HepG2 (cell line): ENCODE data around the gene NOCT. TPM values are rescaled to one million over a fixed set of nuclear protein-coding genes. Genes with fewer than 3 reads are reported as not detected.
A peak's percentile ranks its signal among the peaks of the same experiment; 100 is the strongest.

Source experiments
- MAFF ChIP-seq: IDR thresholded peaks from 2 replicates; pipeline ENCODE4 v1.6.1; 2011; ENCODE audit warnings: low read depth, low read length, improper control_type of control experiment
- MAFK ChIP-seq, 2 experiments: IDR thresholded peaks in 1 of 2; conservative IDR thresholded peaks in 1 of 2; 2 replicates each; pipeline ENCODE4 v1.6.1; 2011; ENCODE audit warnings: improper control_type of control experiment in 2 of 2, low read length in 2 of 2
- SMARCC2 ChIP-seq: fragments of 450-650 bp; IDR thresholded peaks from 2 replicates; pipeline ENCODE4 v1.6.1; 2017; ENCODE audit warnings: antibody characterized with exemption, mild to moderate bottlenecking
- ZFP41 ChIP-seq: sonication (generic); formaldehyde crosslinking; IDR thresholded peaks from 2 replicates; pipeline ENCODE4 v1.4.0; 2020; ENCODE audit warnings: mild to moderate bottlenecking, missing genetic modification reagents, borderline replicate concordance
- ZNF296 ChIP-seq: sonication (generic); formaldehyde crosslinking; conservative IDR thresholded peaks from 2 replicates; pipeline ENCODE4 v1.5.0; 2020; ENCODE audit warnings: mild to moderate bottlenecking, missing genetic modification reagents
- ZNF569 ChIP-seq: sonication (generic); formaldehyde crosslinking; IDR thresholded peaks from 2 replicates; pipeline ENCODE4 v1.5.0; 2020; ENCODE audit warnings: mild to moderate bottlenecking, missing genetic modification reagents, moderate library complexity, borderline replicate concordance
- ZNF879 ChIP-seq: sonication (generic); formaldehyde crosslinking; IDR thresholded peaks from 2 replicates; pipeline ENCODE4 v1.8.1; 2023; ENCODE audit warnings: missing genetic modification reagents
- ZSCAN25 ChIP-seq: sonication (generic); formaldehyde crosslinking; IDR thresholded peaks from 2 replicates; pipeline ENCODE4 v1.8.0; 2022; ENCODE audit warnings: mild to moderate bottlenecking, missing genetic modification reagents
- polyA plus RNA-seq, 8 experiments: library from polyadenylated mRNA; depleted of rRNA in 3 of 8; stranded (reverse) in 7 of 8; unstranded in 1 of 8; fragments of >200 nt; fragmentation: Illumina TruSeq in 4 of 8; extraction: Trizol in 4 of 8; gene quantifications; 2 replicates each; pipeline versions ENCODE4 v1.2.1 to v1.2.3, GENCODE V29; 2011 to 2016; ENCODE audit warnings: low read depth in 4 of 8, missing spikeins in 1 of 8, mixed read lengths in 1 of 8; ENCODE audit not compliant: insufficient read depth in 1 of 8
- total RNA-seq, 5 experiments: library from RNA; depleted of rRNA; stranded (reverse); fragments of >200 nt; fragmentation: Illumina TruSeq; extraction: Trizol; gene quantifications; 2 replicates each; pipeline ENCODE4 v1.2.3, GENCODE V29; 2016; ENCODE audit warnings: low read depth in 1 of 5
- TF ChIP-seq, protein P1 (sequence below): sonication (generic); formaldehyde crosslinking; IDR thresholded peaks from 2 replicates; pipeline ENCODE4 v1.5.0; 2020; ENCODE audit warnings: missing genetic modification reagents
- TF ChIP-seq, protein P2 (sequence below): sonication (generic); formaldehyde crosslinking; IDR thresholded peaks from 2 replicates; pipeline ENCODE4 v1.8.1; 2023; ENCODE audit warnings: mild to moderate bottlenecking, missing genetic modification reagents
- TF ChIP-seq, protein P3 (sequence below): sonication (generic); formaldehyde crosslinking; IDR thresholded peaks from 2 replicates; pipeline ENCODE4 v1.4.0; 2020; ENCODE audit warnings: missing genetic modification reagents, borderline replicate concordance
- TF ChIP-seq, protein P4 (sequence below): sonication (generic); formaldehyde crosslinking; IDR thresholded peaks from 2 replicates; pipeline ENCODE4 v1.4.0; 2020; ENCODE audit warnings: missing genetic modification reagents; ENCODE audit errors: not compliant biosample characterization
- TF ChIP-seq, protein P5 (sequence below): sonication (generic); formaldehyde crosslinking; IDR thresholded peaks from 2 replicates; pipeline ENCODE4 v1.8.1; 2023; ENCODE audit warnings: mild to moderate bottlenecking, inconsistent platforms, moderate library complexity, missing genetic modification reagents, borderline replicate concordance

The NOCT gene
- total and polyA plus RNA-seq, 2 of the 13 experiments (the other 11 are each of a cell fraction or from before 2014, with no cell fraction given), result 3.6 to 13.1 TPM

DNA sequence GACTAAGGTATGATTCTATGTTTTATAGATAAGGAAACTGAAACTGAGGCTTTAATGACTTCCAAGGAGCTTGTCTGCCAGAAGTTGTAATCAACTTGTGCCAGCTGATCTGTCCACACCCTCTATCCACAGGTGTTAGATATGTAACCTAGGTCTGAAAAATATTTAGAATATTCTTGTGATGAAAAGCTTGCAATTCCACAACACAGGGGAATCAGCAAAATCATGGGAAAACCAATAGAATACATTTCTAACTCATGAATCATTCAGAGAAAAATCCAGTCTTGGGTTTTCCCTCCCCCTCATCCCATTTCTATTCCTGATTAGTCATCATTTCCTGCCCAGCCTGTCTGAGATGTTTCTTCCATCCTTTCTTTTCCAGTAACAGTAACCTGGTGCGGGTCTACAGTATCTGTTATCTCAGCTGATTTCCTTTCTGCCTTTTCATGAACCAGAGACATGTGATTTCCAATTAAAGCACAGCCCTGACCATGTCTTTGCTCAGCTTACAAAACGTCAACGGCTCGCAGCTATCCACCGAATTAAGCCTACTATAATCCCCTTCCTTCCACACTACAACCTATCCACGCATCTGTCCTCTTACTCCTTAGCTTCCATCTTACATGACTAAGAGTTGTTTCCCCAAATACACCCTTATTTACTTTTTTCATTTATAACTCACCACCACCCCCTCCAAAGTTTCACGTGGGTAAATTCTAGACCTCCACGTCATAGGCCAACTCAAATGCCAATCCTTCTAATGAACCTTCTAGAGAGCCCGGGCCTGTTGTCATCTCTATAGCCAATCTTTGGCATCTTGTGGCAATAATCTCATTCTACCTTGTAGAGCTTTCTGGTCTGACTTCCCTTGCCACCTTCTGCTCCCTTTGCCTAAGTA lies 961 bp upstream of the NOCT start (continued):
- TF ChIP-seq ZFP41 (CRISPR knock-in tag), result no peak
- no peak for TF ChIP-seq SMARCC2
- TF ChIP-seq, protein P1, sequence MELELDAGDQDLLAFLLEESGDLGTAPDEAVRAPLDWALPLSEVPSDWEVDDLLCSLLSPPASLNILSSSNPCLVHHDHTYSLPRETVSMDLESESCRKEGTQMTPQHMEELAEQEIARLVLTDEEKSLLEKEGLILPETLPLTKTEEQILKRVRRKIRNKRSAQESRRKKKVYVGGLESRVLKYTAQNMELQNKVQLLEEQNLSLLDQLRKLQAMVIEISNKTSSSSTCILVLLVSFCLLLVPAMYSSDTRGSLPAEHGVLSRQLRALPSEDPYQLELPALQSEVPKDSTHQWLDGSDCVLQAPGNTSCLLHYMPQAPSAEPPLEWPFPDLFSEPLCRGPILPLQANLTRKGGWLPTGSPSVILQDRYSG (CRISPR knock-in tag), result no peak
- 0 out of 2 replicates have a peak, but pooled peaks have one; percentile 8 for TF ChIP-seq ZNF879 (CRISPR knock-in tag)
- TF ChIP-seq, protein P2, sequence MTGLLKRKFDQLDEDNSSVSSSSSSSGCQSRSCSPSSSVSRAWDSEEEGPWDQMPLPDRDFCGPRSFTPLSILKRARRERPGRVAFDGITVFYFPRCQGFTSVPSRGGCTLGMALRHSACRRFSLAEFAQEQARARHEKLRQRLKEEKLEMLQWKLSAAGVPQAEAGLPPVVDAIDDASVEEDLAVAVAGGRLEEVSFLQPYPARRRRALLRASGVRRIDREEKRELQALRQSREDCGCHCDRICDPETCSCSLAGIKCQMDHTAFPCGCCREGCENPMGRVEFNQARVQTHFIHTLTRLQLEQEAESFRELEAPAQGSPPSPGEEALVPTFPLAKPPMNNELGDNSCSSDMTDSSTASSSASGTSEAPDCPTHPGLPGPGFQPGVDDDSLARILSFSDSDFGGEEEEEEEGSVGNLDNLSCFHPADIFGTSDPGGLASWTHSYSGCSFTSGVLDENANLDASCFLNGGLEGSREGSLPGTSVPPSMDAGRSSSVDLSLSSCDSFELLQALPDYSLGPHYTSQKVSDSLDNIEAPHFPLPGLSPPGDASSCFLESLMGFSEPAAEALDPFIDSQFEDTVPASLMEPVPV, result 0 out of 2 replicates have a peak, but pooled peaks have one; percentile 75
- peak; percentile 93 for TF ChIP-seq MAFF
- TF ChIP-seq, protein P3, sequence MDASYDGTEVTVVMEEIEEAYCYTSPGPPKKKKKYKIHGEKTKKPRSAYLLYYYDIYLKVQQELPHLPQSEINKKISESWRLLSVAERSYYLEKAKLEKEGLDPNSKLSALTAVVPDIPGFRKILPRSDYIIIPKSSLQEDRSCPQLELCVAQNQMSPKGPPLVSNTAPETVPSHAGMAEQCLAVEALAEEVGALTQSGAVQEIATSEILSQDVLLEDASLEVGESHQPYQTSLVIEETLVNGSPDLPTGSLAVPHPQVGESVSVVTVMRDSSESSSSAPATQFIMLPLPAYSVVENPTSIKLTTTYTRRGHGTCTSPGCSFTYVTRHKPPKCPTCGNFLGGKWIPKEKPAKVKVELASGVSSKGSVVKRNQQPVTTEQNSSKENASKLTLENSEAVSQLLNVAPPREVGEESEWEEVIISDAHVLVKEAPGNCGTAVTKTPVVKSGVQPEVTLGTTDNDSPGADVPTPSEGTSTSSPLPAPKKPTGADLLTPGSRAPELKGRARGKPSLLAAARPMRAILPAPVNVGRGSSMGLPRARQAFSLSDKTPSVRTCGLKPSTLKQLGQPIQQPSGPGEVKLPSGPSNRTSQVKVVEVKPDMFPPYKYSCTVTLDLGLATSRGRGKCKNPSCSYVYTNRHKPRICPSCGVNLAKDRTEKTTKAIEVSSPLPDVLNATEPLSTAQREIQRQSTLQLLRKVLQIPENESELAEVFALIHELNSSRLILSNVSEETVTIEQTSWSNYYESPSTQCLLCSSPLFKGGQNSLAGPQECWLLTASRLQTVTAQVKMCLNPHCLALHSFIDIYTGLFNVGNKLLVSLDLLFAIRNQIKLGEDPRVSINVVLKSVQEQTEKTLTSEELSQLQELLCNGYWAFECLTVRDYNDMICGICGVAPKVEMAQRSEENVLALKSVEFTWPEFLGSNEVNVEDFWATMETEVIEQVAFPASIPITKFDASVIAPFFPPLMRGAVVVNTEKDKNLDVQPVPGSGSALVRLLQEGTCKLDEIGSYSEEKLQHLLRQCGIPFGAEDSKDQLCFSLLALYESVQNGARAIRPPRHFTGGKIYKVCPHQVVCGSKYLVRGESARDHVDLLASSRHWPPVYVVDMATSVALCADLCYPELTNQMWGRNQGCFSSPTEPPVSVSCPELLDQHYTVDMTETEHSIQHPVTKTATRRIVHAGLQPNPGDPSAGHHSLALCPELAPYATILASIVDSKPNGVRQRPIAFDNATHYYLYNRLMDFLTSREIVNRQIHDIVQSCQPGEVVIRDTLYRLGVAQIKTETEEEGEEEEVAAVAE (CRISPR knock-in tag), result 0 out of 2 replicates have a peak, but pooled peaks have one; percentile 8
- no peak for TF ChIP-seq ZNF296
- TF ChIP-seq, protein P4, sequence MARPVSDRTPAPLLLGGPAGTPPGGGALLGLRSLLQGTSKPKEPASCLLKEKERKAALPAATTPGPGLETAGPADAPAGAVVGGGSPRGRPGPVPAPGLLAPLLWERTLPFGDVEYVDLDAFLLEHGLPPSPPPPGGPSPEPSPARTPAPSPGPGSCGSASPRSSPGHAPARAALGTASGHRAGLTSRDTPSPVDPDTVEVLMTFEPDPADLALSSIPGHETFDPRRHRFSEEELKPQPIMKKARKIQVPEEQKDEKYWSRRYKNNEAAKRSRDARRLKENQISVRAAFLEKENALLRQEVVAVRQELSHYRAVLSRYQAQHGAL (CRISPR knock-in tag), result no peak
- TF ChIP-seq, protein P5, sequence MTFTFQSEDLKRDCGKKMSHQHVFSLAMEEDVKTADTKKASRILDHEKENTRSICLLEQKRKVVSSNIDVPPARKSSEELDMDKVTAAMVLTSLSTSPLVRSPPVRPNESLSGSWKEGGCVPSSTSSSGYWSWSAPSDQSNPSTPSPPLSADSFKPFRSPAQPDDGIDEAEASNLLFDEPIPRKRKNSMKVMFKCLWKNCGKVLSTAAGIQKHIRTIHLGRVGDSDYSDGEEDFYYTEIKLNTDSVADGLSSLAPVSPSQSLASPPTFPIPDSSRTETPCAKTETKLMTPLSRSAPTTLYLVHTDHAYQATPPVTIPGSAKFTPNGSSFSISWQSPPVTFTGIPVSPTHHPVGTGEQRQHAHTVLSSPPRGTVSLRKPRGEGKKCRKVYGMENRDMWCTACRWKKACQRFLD (CRISPR knock-in tag), result no peak
- no peak for TF ChIP-seq ZSCAN25 (CRISPR knock-in tag)
- no peak for TF ChIP-seq ZNF569 (CRISPR knock-in tag)
- peak; percentile 92 to 96 for TF ChIP-seq MAFK (conservative IDR thresholded peaks at IDR 0.05 in 1 of 2, IDR thresholded peaks at IDR 0.05 in 1 of 2; ENCODE audit: low read length in 2 of 2)
- TF ChIP-seq, all 625 proteins: peak for 24
